SK-N-SH treated with all-trans-retinoic acid at 6 μM for 48 hours (cell line): ENCODE results near the gene ABCA3.

Experiments used
- ATAC-seq: fragments of 200-7000 bp; cut with Tn5 transposase; 3 replicates; pipeline ENCODE4 v1.9.1; 2020; ENCODE audit warnings: mild to moderate bottlenecking, moderate library complexity
- ARNTL ChIP-seq: fragments of 450-650 bp; formaldehyde crosslinking; IDR thresholded peaks from 2 replicates; pipeline ENCODE4 v1.5.0; 2020; ENCODE audit warnings: low read depth, mild to moderate bottlenecking, moderate library complexity, borderline replicate concordance
- BACH2 ChIP-seq: fragments of 250-450 bp; sonication (Bioruptor Pico); IDR thresholded peaks from 2 replicates; pipeline ENCODE4 v1.9.0; 2021; ENCODE audit warnings: mild to moderate bottlenecking, borderline replicate concordance
- ESRRG ChIP-seq: fragments of 250-450 bp; sonication (Bioruptor Pico); IDR thresholded peaks from 2 replicates; pipeline ENCODE4 v1.6.1; 2021; ENCODE audit warnings: mild to moderate bottlenecking
- OSR1 ChIP-seq: fragments of 250-450 bp; sonication (Bioruptor Pico); IDR thresholded peaks from 2 replicates; pipeline ENCODE4 v1.8.0; 2022; ENCODE audit warnings: moderate library complexity, mild to moderate bottlenecking, inconsistent platforms
- PPARA ChIP-seq: fragments of 250-450 bp; sonication (Bioruptor Pico); IDR thresholded peaks from 2 replicates; pipeline ENCODE4 v1.5.0; 2020; ENCODE audit warnings: mild to moderate bottlenecking, borderline replicate concordance
- RARB ChIP-seq: fragments of 250-450 bp; sonication (Bioruptor Pico); IDR thresholded peaks from 2 replicates; pipeline ENCODE4 v1.8.0; 2021; ENCODE audit warnings: mild to moderate bottlenecking, moderate library complexity
- SNAI2 ChIP-seq: fragments of 250-450 bp; sonication (Bioruptor Pico); IDR thresholded peaks from 2 replicates; pipeline ENCODE4 v1.5.0; 2020; ENCODE audit warnings: mild to moderate bottlenecking, moderate library complexity
- TCF4 ChIP-seq: fragments of 250-450 bp; sonication (Bioruptor Pico); IDR thresholded peaks from 2 replicates; pipeline ENCODE4 v1.8.0; 2021; ENCODE audit warnings: mild to moderate bottlenecking, moderate library complexity, borderline replicate concordance
- TOX ChIP-seq: fragments of 250-450 bp; sonication (Bioruptor Pico); IDR thresholded peaks from 2 replicates; pipeline ENCODE4 v1.8.0; 2021; ENCODE audit warnings: mild to moderate bottlenecking, moderate library complexity, borderline replicate concordance
- ZC3H10 ChIP-seq: fragments of 250-450 bp; sonication (Bioruptor Pico); IDR thresholded peaks from 2 replicates; pipeline ENCODE4 v1.5.1; 2021; ENCODE audit warnings: mild to moderate bottlenecking, moderate library complexity
- ZFP3 ChIP-seq: fragments of 250-450 bp; sonication (Bioruptor Pico); IDR thresholded peaks from 2 replicates; pipeline ENCODE4 v1.5.0; 2020; ENCODE audit warnings: mild to moderate bottlenecking, moderate library complexity
- ZFP30 ChIP-seq: fragments of 450-650 bp; formaldehyde crosslinking; IDR thresholded peaks from 2 replicates; pipeline ENCODE4 v1.5.0; 2022; ENCODE audit warnings: mild to moderate bottlenecking, moderate library complexity
- ZNF565 ChIP-seq: fragments of 450-650 bp; formaldehyde crosslinking; conservative IDR thresholded peaks from 2 replicates; pipeline ENCODE4 v1.5.0; 2020; ENCODE audit warnings: low read depth, mild to moderate bottlenecking, moderate library complexity
- ZNF8 ChIP-seq: fragments of 450-650 bp; formaldehyde crosslinking; IDR thresholded peaks from 2 replicates; pipeline ENCODE4 v1.5.0; 2020; ENCODE audit warnings: mild to moderate bottlenecking, moderate library complexity
- TF ChIP-seq, protein P1 (sequence below): fragments of 250-450 bp; sonication (Bioruptor Pico); IDR thresholded peaks from 2 replicates; pipeline ENCODE4 v1.8.0; 2021; ENCODE audit warnings: low read depth, mild to moderate bottlenecking, moderate library complexity, borderline replicate concordance
- TF ChIP-seq, protein P2 (sequence below): fragments of 250-450 bp; sonication (Bioruptor Pico); IDR thresholded peaks from 2 replicates; pipeline ENCODE4 v1.5.1; 2020; ENCODE audit warnings: low read depth, mild to moderate bottlenecking, moderate library complexity
- TF ChIP-seq, protein P3 (sequence below): fragments of 250-450 bp; sonication (Bioruptor Pico); IDR thresholded peaks from 2 replicates; pipeline ENCODE4 v1.5.0; 2020; ENCODE audit warnings: mild to moderate bottlenecking, moderate library complexity
- TF ChIP-seq, protein P4 (sequence below): fragments of 250-450 bp; sonication (Bioruptor Pico); IDR thresholded peaks from 2 replicates; pipeline ENCODE4 v1.8.0; 2020; ENCODE audit warnings: mild to moderate bottlenecking, moderate library complexity, borderline replicate concordance
- TF ChIP-seq, protein P5 (sequence below): fragments of 250-450 bp; sonication (Bioruptor Pico); IDR thresholded peaks from 2 replicates; pipeline ENCODE4 v1.5.1; 2021; ENCODE audit warnings: mild to moderate bottlenecking, moderate library complexity

ABCA3 gene

DNA sequence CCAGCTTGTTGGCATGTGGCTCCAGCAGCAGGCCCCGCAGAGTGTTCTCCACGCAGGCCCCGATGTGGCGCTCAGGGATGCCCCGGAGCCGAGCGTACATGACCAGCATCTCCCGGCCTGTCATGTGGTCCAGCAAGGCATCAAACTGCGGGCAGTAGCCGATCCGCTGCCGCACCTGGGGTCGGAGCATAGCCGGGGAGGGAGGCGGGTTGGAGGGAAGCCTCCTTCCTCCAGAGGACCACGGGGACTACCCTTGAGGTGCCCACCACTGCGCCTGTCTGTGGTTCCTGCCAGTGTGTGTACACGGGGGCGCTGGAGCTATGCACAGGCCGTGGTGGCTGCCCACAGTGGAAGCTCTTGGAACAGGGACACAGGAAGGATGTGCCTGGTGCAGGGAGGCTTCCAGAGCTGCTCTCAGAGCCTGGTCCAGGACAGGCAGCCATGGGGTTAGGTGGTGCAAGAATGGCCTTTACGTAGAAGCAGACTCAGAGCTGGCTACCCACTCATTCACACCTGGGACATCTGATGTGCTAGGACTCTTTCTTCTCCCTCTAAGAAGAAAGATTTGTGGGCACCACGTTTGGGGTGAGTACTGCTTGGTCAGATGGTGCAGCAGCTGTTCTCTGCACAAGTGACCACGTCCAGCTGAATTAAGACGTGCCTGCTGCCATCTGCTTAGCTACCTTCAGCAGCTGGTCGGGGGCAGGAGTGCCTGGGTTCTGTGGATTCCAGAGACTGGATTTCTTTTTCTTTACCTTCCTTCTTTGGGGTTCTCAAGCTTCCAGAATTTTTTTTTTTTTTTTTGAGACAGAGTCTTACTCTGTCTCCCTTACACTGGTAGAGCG lies 61.4 kb downstream of the ABCA3 start (continued):
- TF ChIP-seq ESRRG (CRISPR knock-in tag) (no peak), SNAI2 (CRISPR knock-in tag) (no peak), ZFP3 (no peak), OSR1 (CRISPR knock-in tag) (no peak), PPARA (CRISPR knock-in tag) (no peak), RARB (CRISPR knock-in tag) (no peak), TCF4 (CRISPR knock-in tag) (no peak)
- TF ChIP-seq, protein P1, sequence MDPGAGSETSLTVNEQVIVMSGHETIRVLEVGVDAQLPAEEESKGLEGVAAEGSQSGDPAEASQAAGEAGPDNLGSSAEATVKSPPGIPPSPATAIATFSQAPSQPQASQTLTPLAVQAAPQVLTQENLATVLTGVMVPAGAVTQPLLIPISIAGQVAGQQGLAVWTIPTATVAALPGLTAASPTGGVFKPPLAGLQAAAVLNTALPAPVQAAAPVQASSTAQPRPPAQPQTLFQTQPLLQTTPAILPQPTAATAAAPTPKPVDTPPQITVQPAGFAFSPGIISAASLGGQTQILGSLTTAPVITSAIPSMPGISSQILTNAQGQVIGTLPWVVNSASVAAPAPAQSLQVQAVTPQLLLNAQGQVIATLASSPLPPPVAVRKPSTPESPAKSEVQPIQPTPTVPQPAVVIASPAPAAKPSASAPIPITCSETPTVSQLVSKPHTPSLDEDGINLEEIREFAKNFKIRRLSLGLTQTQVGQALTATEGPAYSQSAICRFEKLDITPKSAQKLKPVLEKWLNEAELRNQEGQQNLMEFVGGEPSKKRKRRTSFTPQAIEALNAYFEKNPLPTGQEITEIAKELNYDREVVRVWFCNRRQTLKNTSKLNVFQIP (CRISPR knock-in tag), result no peak
- TF ChIP-seq, protein P2, sequence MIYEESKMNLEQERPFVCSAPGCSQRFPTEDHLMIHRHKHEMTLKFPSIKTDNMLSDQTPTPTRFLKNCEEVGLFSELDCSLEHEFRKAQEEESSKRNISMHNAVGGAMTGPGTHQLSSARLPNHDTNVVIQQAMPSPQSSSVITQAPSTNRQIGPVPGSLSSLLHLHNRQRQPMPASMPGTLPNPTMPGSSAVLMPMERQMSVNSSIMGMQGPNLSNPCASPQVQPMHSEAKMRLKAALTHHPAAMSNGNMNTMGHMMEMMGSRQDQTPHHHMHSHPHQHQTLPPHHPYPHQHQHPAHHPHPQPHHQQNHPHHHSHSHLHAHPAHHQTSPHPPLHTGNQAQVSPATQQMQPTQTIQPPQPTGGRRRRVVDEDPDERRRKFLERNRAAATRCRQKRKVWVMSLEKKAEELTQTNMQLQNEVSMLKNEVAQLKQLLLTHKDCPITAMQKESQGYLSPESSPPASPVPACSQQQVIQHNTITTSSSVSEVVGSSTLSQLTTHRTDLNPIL (CRISPR knock-in tag), result no peak

DNA sequence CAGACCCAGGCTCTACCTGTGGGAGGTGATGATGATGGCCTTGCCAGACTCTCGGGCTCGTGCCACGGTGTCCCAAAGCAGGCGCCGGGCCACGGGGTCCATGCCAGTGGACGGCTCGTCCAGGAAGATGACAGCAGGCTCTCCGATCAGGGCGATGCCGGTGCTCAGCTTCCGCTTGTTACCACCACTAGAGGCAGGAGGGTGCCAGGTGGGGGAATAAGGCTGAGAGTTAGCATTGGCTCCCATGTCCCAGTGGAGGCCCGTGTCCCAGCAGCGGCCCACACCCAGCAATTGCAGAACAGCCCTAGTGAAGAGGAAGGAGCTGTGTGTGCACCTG lies 62.3 kb downstream of the ABCA3 start:
- no peak for ATAC-seq
- no peak for TF ChIP-seq TOX (CRISPR knock-in tag)
- TF ChIP-seq ZFP3, result no peak
- TF ChIP-seq ZNF565, result no peak
- TF ChIP-seq RARB (CRISPR knock-in tag), result no peak
- TF ChIP-seq PPARA (CRISPR knock-in tag), result no peak
- TF ChIP-seq BACH2, result no peak
- TF ChIP-seq, protein P3, sequence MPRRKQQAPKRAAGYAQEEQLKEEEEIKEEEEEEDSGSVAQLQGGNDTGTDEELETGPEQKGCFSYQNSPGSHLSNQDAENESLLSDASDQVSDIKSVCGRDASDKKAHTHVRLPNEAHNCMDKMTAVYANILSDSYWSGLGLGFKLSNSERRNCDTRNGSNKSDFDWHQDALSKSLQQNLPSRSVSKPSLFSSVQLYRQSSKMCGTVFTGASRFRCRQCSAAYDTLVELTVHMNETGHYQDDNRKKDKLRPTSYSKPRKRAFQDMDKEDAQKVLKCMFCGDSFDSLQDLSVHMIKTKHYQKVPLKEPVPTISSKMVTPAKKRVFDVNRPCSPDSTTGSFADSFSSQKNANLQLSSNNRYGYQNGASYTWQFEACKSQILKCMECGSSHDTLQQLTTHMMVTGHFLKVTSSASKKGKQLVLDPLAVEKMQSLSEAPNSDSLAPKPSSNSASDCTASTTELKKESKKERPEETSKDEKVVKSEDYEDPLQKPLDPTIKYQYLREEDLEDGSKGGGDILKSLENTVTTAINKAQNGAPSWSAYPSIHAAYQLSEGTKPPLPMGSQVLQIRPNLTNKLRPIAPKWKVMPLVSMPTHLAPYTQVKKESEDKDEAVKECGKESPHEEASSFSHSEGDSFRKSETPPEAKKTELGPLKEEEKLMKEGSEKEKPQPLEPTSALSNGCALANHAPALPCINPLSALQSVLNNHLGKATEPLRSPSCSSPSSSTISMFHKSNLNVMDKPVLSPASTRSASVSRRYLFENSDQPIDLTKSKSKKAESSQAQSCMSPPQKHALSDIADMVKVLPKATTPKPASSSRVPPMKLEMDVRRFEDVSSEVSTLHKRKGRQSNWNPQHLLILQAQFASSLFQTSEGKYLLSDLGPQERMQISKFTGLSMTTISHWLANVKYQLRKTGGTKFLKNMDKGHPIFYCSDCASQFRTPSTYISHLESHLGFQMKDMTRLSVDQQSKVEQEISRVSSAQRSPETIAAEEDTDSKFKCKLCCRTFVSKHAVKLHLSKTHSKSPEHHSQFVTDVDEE (CRISPR knock-in tag), result no peak
- TF ChIP-seq, protein P1 (CRISPR knock-in tag), result no peak
- no peak for TF ChIP-seq ZC3H10
- TF ChIP-seq, protein P4, sequence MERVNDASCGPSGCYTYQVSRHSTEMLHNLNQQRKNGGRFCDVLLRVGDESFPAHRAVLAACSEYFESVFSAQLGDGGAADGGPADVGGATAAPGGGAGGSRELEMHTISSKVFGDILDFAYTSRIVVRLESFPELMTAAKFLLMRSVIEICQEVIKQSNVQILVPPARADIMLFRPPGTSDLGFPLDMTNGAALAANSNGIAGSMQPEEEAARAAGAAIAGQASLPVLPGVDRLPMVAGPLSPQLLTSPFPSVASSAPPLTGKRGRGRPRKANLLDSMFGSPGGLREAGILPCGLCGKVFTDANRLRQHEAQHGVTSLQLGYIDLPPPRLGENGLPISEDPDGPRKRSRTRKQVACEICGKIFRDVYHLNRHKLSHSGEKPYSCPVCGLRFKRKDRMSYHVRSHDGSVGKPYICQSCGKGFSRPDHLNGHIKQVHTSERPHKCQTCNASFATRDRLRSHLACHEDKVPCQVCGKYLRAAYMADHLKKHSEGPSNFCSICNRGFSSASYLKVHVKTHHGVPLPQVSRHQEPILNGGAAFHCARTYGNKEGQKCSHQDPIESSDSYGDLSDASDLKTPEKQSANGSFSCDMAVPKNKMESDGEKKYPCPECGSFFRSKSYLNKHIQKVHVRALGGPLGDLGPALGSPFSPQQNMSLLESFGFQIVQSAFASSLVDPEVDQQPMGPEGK, result no peak
- TF ChIP-seq, protein P2 (CRISPR knock-in tag), result no peak
- TF ChIP-seq ZFP30 (CRISPR knock-in tag), result no peak
- no peak for TF ChIP-seq TCF4 (CRISPR knock-in tag)
- TF ChIP-seq, protein P5, sequence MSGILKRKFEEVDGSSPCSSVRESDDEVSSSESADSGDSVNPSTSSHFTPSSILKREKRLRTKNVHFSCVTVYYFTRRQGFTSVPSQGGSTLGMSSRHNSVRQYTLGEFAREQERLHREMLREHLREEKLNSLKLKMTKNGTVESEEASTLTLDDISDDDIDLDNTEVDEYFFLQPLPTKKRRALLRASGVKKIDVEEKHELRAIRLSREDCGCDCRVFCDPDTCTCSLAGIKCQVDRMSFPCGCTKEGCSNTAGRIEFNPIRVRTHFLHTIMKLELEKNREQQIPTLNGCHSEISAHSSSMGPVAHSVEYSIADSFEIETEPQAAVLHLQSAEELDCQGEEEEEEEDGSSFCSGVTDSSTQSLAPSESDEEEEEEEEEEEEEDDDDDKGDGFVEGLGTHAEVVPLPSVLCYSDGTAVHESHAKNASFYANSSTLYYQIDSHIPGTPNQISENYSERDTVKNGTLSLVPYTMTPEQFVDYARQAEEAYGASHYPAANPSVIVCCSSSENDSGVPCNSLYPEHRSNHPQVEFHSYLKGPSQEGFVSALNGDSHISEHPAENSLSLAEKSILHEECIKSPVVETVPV (CRISPR knock-in tag), result no peak
- TF ChIP-seq ARNTL (CRISPR knock-in tag), result no peak
- no peak for TF ChIP-seq ZNF8 (CRISPR knock-in tag)
- TF ChIP-seq, all 23 proteins: peak for 0
